ENCODE data around the gene EVI2B. TPM values are rescaled to one million over a fixed set of nuclear protein-coding genes. Genes with fewer than 3 reads are reported as not detected.

The EVI2B gene
- total RNA-seq, 2 donors from 2014 or later: 0.99 to 4.9 TPM

- 89 to 92% methylated on average over 2 of the region's 2 CpGs for WGBS, 2 donors
- DNase-seq (no peak), ATAC-seq (no peak)
- Histone ChIP-seq H3K4me1 (no peaks in the 10 kb centered on the region), H3K36me3 (replicated peaks in 1 of 2; ENCODE audit: insufficient read depth in 1 of 2, low read depth in 2 of 2) (no peaks in the 10 kb centered on the region), H3K4me3 (no peak overlapping the region), H3K27me3 (no peaks in the 10 kb centered on the region), H3K27ac (no peak overlapping the region), H3K9me3 (no peaks in the 10 kb centered on the region)
- TF ChIP-seq POLR2A (IDR thresholded peaks at IDR 0.05) (no peak), CTCF (IDR thresholded peaks at IDR 0.05) (no peak)
- intact Hi-C loops (cut with DNase I): no loop called here
Measured at GRCh38 chr17:31296142-31296541, 17.7 kb downstream of the EVI2B start.

GRCh38 chr17:31295489-31295871 is 18.4 kb downstream of the EVI2B start:
- TF ChIP-seq CTCF (IDR thresholded peaks at IDR 0.05) (no peak), POLR2A (IDR thresholded peaks at IDR 0.05) (no peak)
- intact Hi-C loops (cut with DNase I): no loop called here
- H3K4me1 ChIP-seq: no peaks in the 10 kb centered on the region
- H3K9me3 ChIP-seq: no peaks in the 10 kb centered on the region
- H3K4me3 ChIP-seq: no peak overlapping the region
- no peak overlapping the region for H3K27ac ChIP-seq
- no peaks in the 10 kb centered on the region for H3K27me3 ChIP-seq
- ATAC-seq: no peak
- no peak for DNase-seq
- no peaks in the 10 kb centered on the region for H3K36me3 ChIP-seq (replicated peaks in 1 of 2; ENCODE audit: insufficient read depth in 1 of 2, low read depth in 2 of 2)
- WGBS, 2 donors: 74 to 92% methylated on average over 1 of the region's 1 CpG

- no peaks in the 10 kb centered on the region for H3K27me3 ChIP-seq
- H3K27ac ChIP-seq: no peak overlapping the region
- no peaks in the 10 kb centered on the region for H3K9me3 ChIP-seq
- 78% methylated on average over 3 of the region's 3 CpGs for WGBS, 2 donors
- ATAC-seq (no peak), DNase-seq (no peak)
- intact Hi-C loops (cut with DNase I): no loop called here
- no peaks in the 10 kb centered on the region for H3K36me3 ChIP-seq (replicated peaks in 1 of 2; ENCODE audit: insufficient read depth in 1 of 2, low read depth in 2 of 2)
- TF ChIP-seq CTCF (IDR thresholded peaks at IDR 0.05): no peak
- TF ChIP-seq POLR2A (IDR thresholded peaks at IDR 0.05): no peak
- H3K4me3 ChIP-seq: no peak overlapping the region
- no peaks in the 10 kb centered on the region for H3K4me1 ChIP-seq
Measured at GRCh38 chr17:31294820-31295488, 18.9 kb downstream of the EVI2B start.

- Histone ChIP-seq H3K27ac (no peak overlapping the region), H3K4me3 (no peak overlapping the region), H3K9me3 (no peaks in the 10 kb centered on the region), H3K4me1 (no peaks in the 10 kb centered on the region), H3K36me3 (replicated peaks in 1 of 2; ENCODE audit: insufficient read depth in 1 of 2, low read depth in 2 of 2) (no peaks in the 10 kb centered on the region), H3K27me3 (no peaks in the 10 kb centered on the region)
- DNase-seq: no peak
- no peak for TF ChIP-seq POLR2A (IDR thresholded peaks at IDR 0.05)
- TF ChIP-seq CTCF (IDR thresholded peaks at IDR 0.05): no peak
- intact Hi-C loops (cut with DNase I): no loop called here
- 89 to 92% methylated on average over 3 of the region's 3 CpGs for WGBS, 2 donors
- no peak for ATAC-seq
Measured at GRCh38 chr17:31294231-31294630, 19.6 kb downstream of the EVI2B start.

- DNase-seq: no peak
- no peak for TF ChIP-seq CTCF (IDR thresholded peaks at IDR 0.05)
- no peak for TF ChIP-seq POLR2A (IDR thresholded peaks at IDR 0.05)
- intact Hi-C loops (cut with DNase I): no loop called here
- no peaks in the 10 kb centered on the region for H3K9me3 ChIP-seq
- WGBS, 2 donors: 88 to 96% methylated on average over 2 of the region's 2 CpGs
- H3K27ac ChIP-seq: no peak overlapping the region
- no peak overlapping the region for H3K4me3 ChIP-seq
- H3K36me3 ChIP-seq (replicated peaks in 1 of 2; ENCODE audit: insufficient read depth in 1 of 2, low read depth in 2 of 2): no peaks in the 10 kb centered on the region
- no peaks in the 10 kb centered on the region for H3K27me3 ChIP-seq
- ATAC-seq: no peak
- H3K4me1 ChIP-seq: no peaks in the 10 kb centered on the region
Measured at GRCh38 chr17:31293581-31293980, 20.3 kb downstream of the EVI2B start.

Measured in body of pancreas (tissue), 4 donors.